ENCODE measurements around the gene HSD17B4.

HSD17B4 gene

DNA sequence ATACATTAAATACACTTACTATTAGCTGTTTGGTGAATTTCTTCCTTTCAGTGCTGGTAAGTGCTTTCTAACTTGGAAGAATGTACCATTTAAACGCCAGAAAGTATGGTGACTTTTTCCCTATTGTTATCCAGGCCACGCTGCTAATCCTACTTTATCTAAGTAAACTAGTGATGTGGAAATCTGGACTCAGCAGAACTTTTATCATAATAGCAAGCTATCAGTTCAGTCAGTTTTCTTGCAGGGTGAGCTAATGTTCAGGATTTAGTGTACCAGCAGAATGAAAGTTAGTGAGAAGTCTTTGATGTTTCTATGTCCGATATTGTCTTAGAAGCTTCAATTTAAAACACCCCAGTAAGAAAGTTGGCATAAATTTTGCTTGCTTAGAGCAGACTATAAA lies 72.2 kb downstream of the HSD17B4 start:
- Histone ChIP-seq H3K27ac (no peak overlapping the region), H3K4me3 (ENCODE audit: low read depth, low read length) (no peak overlapping the region), H3K9me3 (ENCODE audit: severe bottlenecking) (no peaks in the 10 kb centered on the region), H3K27me3 (ENCODE audit: insufficient read depth, low read depth, severe bottlenecking) (no peaks in the 10 kb centered on the region), H3K36me3 (peaks cover 9% of the 10 kb centered on the region; the same call in 1 of the 2 replicates)
- TF ChIP-seq CTCF (IDR thresholded peaks at IDR 0.05; ENCODE audit: low read depth, low read length), result no peak
- DNase-seq, result no peak

DNA sequence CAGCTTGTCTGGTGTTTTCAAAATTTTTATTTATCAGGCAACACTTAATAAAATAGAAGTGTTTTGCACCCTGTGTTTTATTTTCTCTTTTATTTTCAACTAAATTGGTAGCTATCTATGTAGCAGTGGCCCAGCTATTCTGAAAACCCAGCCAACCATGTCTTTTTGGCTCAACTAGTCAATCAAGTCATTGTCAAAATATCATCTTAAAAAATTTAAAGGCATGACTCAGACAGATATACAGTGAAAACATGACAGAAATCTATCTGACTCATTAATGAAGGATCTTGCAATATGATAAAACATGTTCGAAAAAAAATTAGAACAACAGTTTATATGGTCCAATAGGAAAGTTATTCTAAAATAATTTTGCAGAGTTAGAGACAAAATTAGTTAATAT lies 75.1 kb downstream of the HSD17B4 start:
- no peaks in the 10 kb centered on the region for H3K9me3 ChIP-seq (ENCODE audit: severe bottlenecking)
- H3K27ac ChIP-seq, result no peak overlapping the region
- no peak for TF ChIP-seq CTCF (IDR thresholded peaks at IDR 0.05; ENCODE audit: low read depth, low read length)
- H3K27me3 ChIP-seq (ENCODE audit: insufficient read depth, low read depth, severe bottlenecking), result no peaks in the 10 kb centered on the region
- DNase-seq, result no peak
- H3K36me3 ChIP-seq, result peaks cover 9% of the 10 kb centered on the region
- no peak overlapping the region for H3K4me3 ChIP-seq (ENCODE audit: low read depth, low read length)

DNA sequence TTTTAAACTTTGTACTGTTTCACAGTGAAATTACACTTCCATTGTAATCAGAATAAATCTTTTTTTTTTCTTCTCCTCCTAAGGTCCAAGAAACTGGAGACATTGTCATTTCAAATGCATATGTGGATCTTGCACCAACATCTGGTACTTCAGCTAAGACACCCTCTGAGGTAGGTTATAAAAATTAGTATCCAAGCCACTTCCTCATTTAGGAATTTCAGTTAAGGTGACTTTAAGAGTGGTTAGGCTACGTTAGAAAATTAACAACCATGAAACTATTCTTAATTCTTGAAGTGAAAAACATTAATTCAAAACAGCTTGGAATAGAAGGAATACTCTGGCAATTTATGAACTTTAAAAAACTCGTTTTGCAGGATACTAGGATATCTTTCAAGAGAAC lies 77.5 kb downstream of the HSD17B4 start:
- H3K36me3 ChIP-seq, result peaks cover 9% of the 10 kb centered on the region
- no peak for TF ChIP-seq CTCF (IDR thresholded peaks at IDR 0.05; ENCODE audit: low read depth, low read length)
- no peak for DNase-seq
- no peaks in the 10 kb centered on the region for H3K27me3 ChIP-seq (ENCODE audit: insufficient read depth, low read depth, severe bottlenecking)
- H3K27ac ChIP-seq, result no peak overlapping the region
- H3K4me3 ChIP-seq (ENCODE audit: low read depth, low read length), result no peak overlapping the region
- H3K9me3 ChIP-seq (ENCODE audit: severe bottlenecking), result no peaks in the 10 kb centered on the region

GRCh38 chr5:119532637-119533036 lies 80.3 kb downstream of the HSD17B4 start:
- peaks cover 6% of the 10 kb centered on the region for H3K36me3 ChIP-seq
- no peaks in the 10 kb centered on the region for H3K27me3 ChIP-seq (ENCODE audit: insufficient read depth, low read depth, severe bottlenecking)
- no peak overlapping the region for H3K27ac ChIP-seq
- TF ChIP-seq CTCF (IDR thresholded peaks at IDR 0.05; ENCODE audit: low read depth, low read length), result no peak
- no peak overlapping the region for H3K4me3 ChIP-seq (ENCODE audit: low read depth, low read length)
- no peak for DNase-seq
- H3K9me3 ChIP-seq (ENCODE audit: severe bottlenecking), result no peaks in the 10 kb centered on the region

- H3K36me3 ChIP-seq, result peaks cover 5% of the 10 kb centered on the region
- no peaks in the 10 kb centered on the region for H3K9me3 ChIP-seq (ENCODE audit: severe bottlenecking)
- H3K27ac ChIP-seq, result no peak overlapping the region
- DNase-seq, result no peak
- H3K27me3 ChIP-seq (ENCODE audit: insufficient read depth, low read depth, severe bottlenecking), result no peaks in the 10 kb centered on the region
- TF ChIP-seq CTCF (IDR thresholded peaks at IDR 0.05; ENCODE audit: low read depth, low read length), result no peak
- no peak overlapping the region for H3K4me3 ChIP-seq (ENCODE audit: low read depth, low read length)
These were observed 85.4 kb downstream of the HSD17B4 start for GRCh38 chr5:119537704-119538103.

DNA sequence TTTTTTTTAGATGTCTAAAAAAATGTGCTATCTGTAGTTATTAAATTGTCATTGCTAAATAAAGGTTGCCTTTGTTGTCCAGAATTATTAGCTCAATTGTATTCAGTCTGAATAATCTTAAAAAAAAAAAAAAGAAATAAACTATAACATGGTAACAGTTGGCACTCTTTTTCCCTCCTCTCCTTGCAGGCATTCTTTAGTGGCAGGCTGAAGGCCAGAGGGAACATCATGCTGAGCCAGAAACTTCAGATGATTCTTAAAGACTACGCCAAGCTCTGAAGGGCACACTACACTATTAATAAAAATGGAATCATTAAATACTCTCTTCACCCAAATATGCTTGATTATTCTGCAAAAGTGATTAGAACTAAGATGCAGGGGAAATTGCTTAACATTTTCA lies 89.4 kb downstream of the HSD17B4 start:
- DNase-seq, result no peak
- H3K9me3 ChIP-seq (ENCODE audit: severe bottlenecking), result no peaks in the 10 kb centered on the region
- no peak for TF ChIP-seq CTCF (IDR thresholded peaks at IDR 0.05; ENCODE audit: low read depth, low read length)
- peaks cover 3% of the 10 kb centered on the region; the same call in 1 of the 2 replicates for H3K36me3 ChIP-seq
- no peak overlapping the region for H3K4me3 ChIP-seq (ENCODE audit: low read depth, low read length)
- H3K27me3 ChIP-seq (ENCODE audit: insufficient read depth, low read depth, severe bottlenecking), result no peaks in the 10 kb centered on the region
- H3K27ac ChIP-seq, result no peak overlapping the region

Data from WERI-Rb-1 (cell line).